K562 (cell line): Measurements from ENCODE around the gene APELA. TPM values are rescaled to one million over a fixed set of nuclear protein-coding genes. Genes with fewer than 3 reads are reported as not detected.

Experiments
- ATAC-seq: fragments of 200-7000 bp; cut with Tn5 transposase; 3 replicates; pipeline ENCODE4 v1.9.1; 2020; ENCODE audit warnings: moderate library complexity
- BruUV-seq: library from RNA; stranded (reverse); fragments of 400-500 nt; replicated peaks from 2 replicates; lab custom pipeline; 2021; lab: Mats Ljungman, UMichigan
- CTCF ChIA-PET: fragments of 300-600 bp; formaldehyde crosslinking; extraction: SDS; loops from one replicate; lab custom pipeline; 2021; ENCODE audit warnings: low intra/inter-chr PET ratio; lab: Yijun Ruan, JAX
- POLR2A ChIA-PET: fragments of 300-600, 350-650 bp; sonication (Branson Sonifier 250); formaldehyde crosslinking; extraction: SDS; loops from one replicate; lab custom pipeline; 2021; ENCODE audit warnings: antibody characterized with exemption, inconsistent platforms; lab: Yijun Ruan, JAX
- DNase-seq, 4 experiments: peaks; one replicate each; pipeline versions ENCODE4 v3.0.0 to v3.0.0-alpha.2; 2011 to 2018; ENCODE audit warnings: low spot score in 3 of 4, mixed read lengths in 3 of 4; ENCODE audit errors: extremely low read depth in 1 of 4
- FAIRE-seq: peaks from 2 replicates; lab custom pipeline; 2011; peaks lifted over from hg19 to GRCh38; lab: Jason Lieb, UNC
- H2AFZ ChIP-seq: 2 replicates; pipeline ENCODE4 v1.6.0; 2011; ENCODE audit warnings: low read depth, low read length, control low read depth, inconsistent platforms
- H3K27ac ChIP-seq: fragments of 200-600 bp; 3 replicates; pipeline ENCODE4 v1.8.0; 2011; ENCODE audit warnings: low read depth, mild to moderate bottlenecking, control low read depth, inconsistent platforms, low read length, moderate library complexity, mixed read lengths; ENCODE audit errors: extremely low read depth
- H3K27me3 ChIP-seq, 2 experiments: fragments of 300-600 bp in 1 of 2; 2 replicates in 1 of 2; 3 replicates in 1 of 2; pipeline versions ENCODE4 v1.6.0 to v1.8.0; 2011; ENCODE audit warnings: inconsistent platforms in 2 of 2, low read length in 2 of 2, mild to moderate bottlenecking in 1 of 2, mixed read lengths in 1 of 2, moderate library complexity in 1 of 2; ENCODE audit not compliant: control insufficient read depth in 2 of 2, insufficient read depth in 2 of 2
- H3K36me3 ChIP-seq: fragments of 300-600 bp; 3 replicates; pipeline ENCODE4 v1.8.0; 2011; ENCODE audit warnings: mild to moderate bottlenecking, low read length, inconsistent platforms; ENCODE audit not compliant: control insufficient read depth, insufficient read depth
- H3K4me1 ChIP-seq, 2 experiments: fragments of 200-600 bp in 1 of 2; replicated peaks in 1 of 2; 2 replicates in 1 of 2; 3 replicates in 1 of 2; pipeline versions ENCODE4 v1.5.1 to v1.8.0; 2011; ENCODE audit warnings: inconsistent platforms in 2 of 2, low read length in 2 of 2, mild to moderate bottlenecking in 1 of 2, mixed read lengths in 1 of 2, moderate library complexity in 1 of 2; ENCODE audit not compliant: control insufficient read depth in 2 of 2, insufficient read depth in 2 of 2
- H3K4me2 ChIP-seq: 2 replicates; pipeline ENCODE4 v1.6.1; 2011; ENCODE audit warnings: low read length, control low read depth, inconsistent platforms, mixed read lengths; ENCODE audit not compliant: insufficient read depth
- H3K4me3 ChIP-seq: fragments of 200-600 bp; sonication (generic), shearing (Covaris generic); 2 replicates; pipeline ENCODE4 v1.5.1; 2016; ENCODE audit warnings: control low read depth, inconsistent platforms
- H3K79me2 ChIP-seq: fragments of 200-600 bp; 3 replicates; pipeline ENCODE4 v1.8.0; 2011; ENCODE audit warnings: low read length, inconsistent platforms; ENCODE audit not compliant: control insufficient read depth, insufficient read depth
- H3K9ac ChIP-seq, 2 experiments: 2 replicates each; pipeline versions ENCODE4 v1.6.0 to v1.6.1; 2011; ENCODE audit warnings: low read depth in 2 of 2, low read length in 2 of 2, control low read depth in 1 of 2, inconsistent platforms in 1 of 2, mild to moderate bottlenecking in 1 of 2, mixed read lengths in 1 of 2; ENCODE audit not compliant: insufficient read depth in 1 of 2
- H3K9me1 ChIP-seq: one replicate; pipeline ENCODE4 v1.6.0; 2011; ENCODE audit warnings: inconsistent platforms, mild to moderate bottlenecking, low read length, moderate library complexity; ENCODE audit not compliant: control insufficient read depth, insufficient read depth
- H3K9me3 ChIP-seq: replicated peaks from 2 replicates; pipeline ENCODE4 v1.5.1; 2011; ENCODE audit warnings: low read depth, low read length, inconsistent platforms; ENCODE audit not compliant: control insufficient read depth, insufficient read depth
- H4K20me1 ChIP-seq: replicated peaks from 2 replicates; pipeline ENCODE4 v1.6.1; 2011; ENCODE audit warnings: low read length, inconsistent platforms, mixed read lengths; ENCODE audit not compliant: control insufficient read depth, insufficient read depth
- HEY1 ChIP-seq: fragments of 250-450 bp; sonication (Bioruptor Pico); IDR thresholded peaks from 2 replicates; pipeline ENCODE4 v1.5.0; 2020; ENCODE audit warnings: mild to moderate bottlenecking, moderate library complexity, borderline replicate concordance
- NCOA1 ChIP-seq: fragments of 450-650 bp; IDR thresholded peaks from 2 replicates; pipeline ENCODE4 v1.6.1; 2016; ENCODE audit warnings: low read depth
- SAP30 ChIP-seq: fragments of 200-600 bp; sonication (generic); IDR thresholded peaks from 2 replicates; pipeline ENCODE4 v1.6.1; 2012; ENCODE audit warnings: borderline replicate concordance, low read depth, mild to moderate bottlenecking, moderate library complexity, low read length, control low read depth, inconsistent platforms; ENCODE audit not compliant: insufficient read depth, poor library complexity, severe bottlenecking
- TCF7L2 ChIP-seq: fragments of 150-350 bp; IDR thresholded peaks from 2 replicates; pipeline ENCODE4 v1.6.1; 2016; ENCODE audit warnings: low read depth, mild to moderate bottlenecking, low read length, moderate library complexity
- TGIF2 ChIP-seq: sonication (generic); formaldehyde crosslinking; IDR thresholded peaks from 2 replicates; pipeline ENCODE4 v1.8.1; 2022; ENCODE audit warnings: mild to moderate bottlenecking, missing genetic modification reagents, moderate library complexity
- WHSC1 ChIP-seq: IDR thresholded peaks from one replicate; pipeline ENCODE4 v1.6.1; 2012; ENCODE audit warnings: low read length, control low read depth, inconsistent platforms
- ZBTB9 ChIP-seq: fragments of 450-650 bp; formaldehyde crosslinking; IDR thresholded peaks from 2 replicates; pipeline ENCODE4 v1.4.0; 2020; ENCODE audit warnings: mild to moderate bottlenecking, moderate library complexity
- ZNF239 ChIP-seq: fragments of 250-450 bp; sonication (Bioruptor Pico); IDR thresholded peaks from 2 replicates; pipeline ENCODE4 v1.4.0; 2020; ENCODE audit warnings: mild to moderate bottlenecking
- WGBS: fragments of 100-300 bp; shearing (Covaris generic); methylation state at CpG from one replicate; pipeline ENCODE4 v1.1.6; 2016; ENCODE audit warnings: low coverage, mixed read lengths; ENCODE audit not compliant: insufficient coverage; ENCODE audit errors: missing lambda C conversion rate; 5-methylcytosine and 5-hydroxymethylcytosine counted together
- in situ Hi-C: fragments of 300-500 bp; cut with MboI; formaldehyde crosslinking; loops from 4 replicates; pipeline ENCODE4 v1.15.0; 2018; ENCODE audit warnings: inconsistent platforms, mixed read lengths
- intact Hi-C: fragments of 100-400 bp; cut with micrococcal nuclease; formaldehyde crosslinking; loops from 2 replicates; pipeline ENCODE4 v1.14.2; 2022
- polyA plus RNA-seq, 8 experiments: library from polyadenylated mRNA; depleted of rRNA in 4 of 8; stranded (reverse) in 5 of 8; unstranded in 3 of 8; fragments of >200 nt; fragmentation: Nextera tagmentation in 2 of 8; fragmentation: Illumina TruSeq in 1 of 8; extraction: Ambion mirVana in 2 of 8; extraction: Trizol in 1 of 8; gene quantifications; 2 replicates each; pipeline versions ENCODE4 v1.2.1 to v1.2.3, GENCODE V29; 2011 to 2014; ENCODE audit warnings: inconsistent platforms in 1 of 8, missing spikeins in 1 of 8
- total RNA-seq, 7 experiments: library from RNA; depleted of rRNA in 6 of 7; stranded (reverse); fragments of >200 nt in 6 of 7; fragmentation: Illumina TruSeq in 2 of 7; extraction: Trizol in 2 of 7; gene quantifications; 2 replicates each; pipeline versions ENCODE4 v1.2.1 to v1.2.3, GENCODE V29; 2011 to 2021; ENCODE audit warnings: low replicate concordance in 1 of 7
- TF ChIP-seq, protein P1 (sequence below): fragments of 450-650 bp; IDR thresholded peaks from 2 replicates; pipeline ENCODE4 v1.6.1; 2016; ENCODE audit warnings: borderline replicate concordance

Gene APELA
- total and polyA plus RNA-seq, 9 of the 15 experiments (the other 6 are each of a cell fraction or from before 2014, with no cell fraction given) = not detected

- Histone ChIP-seq H3K4me2 (no peak overlapping the region), H3K9ac (no peak overlapping the region), H3K27ac (no peak overlapping the region), H3K4me1 (no peaks in the 10 kb centered on the region), H3K36me3 (no peaks in the 10 kb centered on the region), H3K27me3 (no peaks in the 10 kb centered on the region), H3K9me1 (no peaks in the 10 kb centered on the region), H3K79me2 (no peaks in the 10 kb centered on the region), H3K9me3 (no peaks in the 10 kb centered on the region), H4K20me1 (no peaks in the 10 kb centered on the region), H3K4me3 (no peak overlapping the region), H2AFZ (no peak overlapping the region)
- WGBS = 0% methylated on average over 3 of the region's 3 CpGs
- no TSS peak for BruUV-seq
- in situ Hi-C loops (no loop called here), intact Hi-C loops (no loop called here)
- FAIRE-seq (no peak), ATAC-seq (no peak), DNase-seq (no peak)
- CTCF ChIA-PET = no interaction called here
- POLR2A ChIA-PET = interaction anchor here (0.5 to 0.7 kb wide), 2 partner anchors 13 to 78 kb away, joined by 3 read pairs; no protein-coding TSS in a partner anchor
- no peak for TF ChIP-seq HEY1 (CRISPR knock-in tag)
- no peak for TF ChIP-seq ZNF239 (CRISPR knock-in tag)
- TF ChIP-seq NCOA1 = no peak
- no peak for TF ChIP-seq SAP30
- TF ChIP-seq TGIF2 = no peak
- no peak for TF ChIP-seq WHSC1
- TF ChIP-seq TCF7L2 = no peak
- TF ChIP-seq, protein P1, sequence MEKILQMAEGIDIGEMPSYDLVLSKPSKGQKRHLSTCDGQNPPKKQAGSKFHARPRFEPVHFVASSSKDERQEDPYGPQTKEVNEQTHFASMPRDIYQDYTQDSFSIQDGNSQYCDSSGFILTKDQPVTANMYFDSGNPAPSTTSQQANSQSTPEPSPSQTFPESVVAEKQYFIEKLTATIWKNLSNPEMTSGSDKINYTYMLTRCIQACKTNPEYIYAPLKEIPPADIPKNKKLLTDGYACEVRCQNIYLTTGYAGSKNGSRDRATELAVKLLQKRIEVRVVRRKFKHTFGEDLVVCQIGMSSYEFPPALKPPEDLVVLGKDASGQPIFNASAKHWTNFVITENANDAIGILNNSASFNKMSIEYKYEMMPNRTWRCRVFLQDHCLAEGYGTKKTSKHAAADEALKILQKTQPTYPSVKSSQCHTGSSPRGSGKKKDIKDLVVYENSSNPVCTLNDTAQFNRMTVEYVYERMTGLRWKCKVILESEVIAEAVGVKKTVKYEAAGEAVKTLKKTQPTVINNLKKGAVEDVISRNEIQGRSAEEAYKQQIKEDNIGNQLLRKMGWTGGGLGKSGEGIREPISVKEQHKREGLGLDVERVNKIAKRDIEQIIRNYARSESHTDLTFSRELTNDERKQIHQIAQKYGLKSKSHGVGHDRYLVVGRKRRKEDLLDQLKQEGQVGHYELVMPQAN = no peak
- TF ChIP-seq ZBTB9 (CRISPR knock-in tag) = no peak
Measured at GRCh38 chr4:164894702-164895101, 17.7 kb downstream of the APELA start.
